ENCODE data around the gene CCDC146. TPM values are rescaled to one million over a fixed set of nuclear protein-coding genes. Genes with fewer than 3 reads are reported as not detected.

The CCDC146 gene
- total RNA-seq, 1 experiment from 2014 or later, result 1.4 TPM

DNA sequence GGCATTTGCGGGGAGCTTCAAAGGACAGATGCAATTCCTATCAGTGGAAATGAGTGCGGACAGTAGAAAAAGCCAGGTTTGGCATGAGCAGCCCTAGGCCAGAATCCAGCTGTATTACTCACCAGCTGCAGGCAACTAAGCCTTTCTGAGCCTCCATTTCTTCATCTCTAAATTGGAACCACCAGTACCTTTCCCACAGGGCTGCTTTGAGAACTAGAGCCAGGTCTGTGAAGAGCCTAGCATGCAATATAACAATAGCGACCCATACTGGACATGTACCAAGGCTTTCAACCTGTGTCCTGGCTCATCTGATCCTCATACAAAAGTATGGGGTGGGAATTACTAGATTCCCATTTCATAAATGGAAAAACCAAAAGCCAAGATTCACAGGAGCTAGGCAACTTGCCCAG is 192.8 kb downstream of the CCDC146 start:
- Histone ChIP-seq H3K4me3 (ENCODE audit: low read depth, low read length) (no peak overlapping the region), H3K36me3 (ENCODE audit: control insufficient read depth, insufficient read depth, low read length) (no peaks in the 10 kb centered on the region), H3K4me1 (peaks cover 4% of the 10 kb centered on the region; the same call in 1 of the 2 replicates), H3K9me3 (no peaks in the 10 kb centered on the region), H3K27me3 (replicated peaks; ENCODE audit: control insufficient read depth, insufficient read depth, low read length) (no peaks in the 10 kb centered on the region)
- Mint-ChIP-seq H3K4me3 (ENCODE audit: unreplicated experiment) (no peak overlapping the region), H3K36me3 (ENCODE audit: insufficient read depth, unreplicated experiment) (no peaks in the 10 kb centered on the region), H3K27me3 (ENCODE audit: insufficient read depth, unreplicated experiment) (no peaks in the 10 kb centered on the region), H3K4me1 (ENCODE audit: low read depth, unreplicated experiment) (no peaks in the 10 kb centered on the region), H3K27ac (ENCODE audit: unreplicated experiment) (no peak overlapping the region), H3K9me3 (ENCODE audit: unreplicated experiment) (no peaks in the 10 kb centered on the region)
- BruUV-seq (replicated peaks), result no TSS peak
- TF ChIP-seq, protein P1, sequence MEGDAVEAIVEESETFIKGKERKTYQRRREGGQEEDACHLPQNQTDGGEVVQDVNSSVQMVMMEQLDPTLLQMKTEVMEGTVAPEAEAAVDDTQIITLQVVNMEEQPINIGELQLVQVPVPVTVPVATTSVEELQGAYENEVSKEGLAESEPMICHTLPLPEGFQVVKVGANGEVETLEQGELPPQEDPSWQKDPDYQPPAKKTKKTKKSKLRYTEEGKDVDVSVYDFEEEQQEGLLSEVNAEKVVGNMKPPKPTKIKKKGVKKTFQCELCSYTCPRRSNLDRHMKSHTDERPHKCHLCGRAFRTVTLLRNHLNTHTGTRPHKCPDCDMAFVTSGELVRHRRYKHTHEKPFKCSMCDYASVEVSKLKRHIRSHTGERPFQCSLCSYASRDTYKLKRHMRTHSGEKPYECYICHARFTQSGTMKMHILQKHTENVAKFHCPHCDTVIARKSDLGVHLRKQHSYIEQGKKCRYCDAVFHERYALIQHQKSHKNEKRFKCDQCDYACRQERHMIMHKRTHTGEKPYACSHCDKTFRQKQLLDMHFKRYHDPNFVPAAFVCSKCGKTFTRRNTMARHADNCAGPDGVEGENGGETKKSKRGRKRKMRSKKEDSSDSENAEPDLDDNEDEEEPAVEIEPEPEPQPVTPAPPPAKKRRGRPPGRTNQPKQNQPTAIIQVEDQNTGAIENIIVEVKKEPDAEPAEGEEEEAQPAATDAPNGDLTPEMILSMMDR (IDR thresholded peaks at IDR 0.05; ENCODE audit: insufficient read depth in 1 of 2, low read depth in 1 of 2, low read length in 1 of 2, severe bottlenecking in 1 of 2, unreplicated experiment in 1 of 2), result no peak
- DNase-seq, result no peak
- CTCF ChIA-PET, result no interaction called here
- POLR2A ChIA-PET, result no interaction called here
- intact Hi-C loops (cut with micrococcal nuclease; ENCODE audit: unreplicated experiment), result no loop called here

DNA sequence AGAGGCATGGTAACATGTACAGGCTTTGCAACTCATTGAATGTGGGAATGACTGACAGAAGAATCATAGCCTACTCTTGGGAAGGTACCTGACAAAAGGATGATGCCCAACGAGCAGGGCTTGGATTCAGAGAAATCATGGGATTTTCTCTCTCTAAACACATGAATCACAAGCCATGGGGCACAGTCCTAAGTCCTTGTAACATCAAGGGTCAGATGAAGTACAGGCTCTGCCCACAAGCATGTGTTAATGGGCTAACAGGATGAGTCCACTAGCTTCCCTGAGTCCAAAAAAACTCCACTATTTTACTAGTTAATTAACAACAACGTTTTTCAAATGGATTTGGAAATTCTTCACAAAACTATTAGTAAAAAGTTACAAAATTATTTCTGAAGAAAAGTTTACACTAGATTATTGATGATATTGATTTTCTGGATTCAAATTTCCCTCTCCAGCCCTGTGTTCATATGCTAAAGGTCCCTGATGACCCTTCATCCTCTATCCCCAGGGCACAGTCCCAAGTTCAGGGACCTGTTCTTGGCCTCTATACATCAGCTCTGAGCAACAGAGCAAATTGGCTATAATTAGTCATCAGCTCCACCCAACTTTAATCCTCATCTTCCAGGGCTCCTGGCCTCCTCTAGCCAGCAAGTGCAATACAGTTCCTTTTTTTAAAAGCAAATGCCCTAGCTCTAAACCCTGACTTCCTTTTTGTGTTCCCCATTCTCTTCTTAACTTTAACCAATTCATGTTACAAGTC is 194.0 kb downstream of the CCDC146 start:
- Mint-ChIP-seq H3K27ac (ENCODE audit: unreplicated experiment) (no peak overlapping the region), H3K36me3 (ENCODE audit: insufficient read depth, unreplicated experiment) (no peaks in the 10 kb centered on the region)
- H3K36me3 ChIP-seq (ENCODE audit: control insufficient read depth, insufficient read depth, low read length), result no peaks in the 10 kb centered on the region

DNA sequence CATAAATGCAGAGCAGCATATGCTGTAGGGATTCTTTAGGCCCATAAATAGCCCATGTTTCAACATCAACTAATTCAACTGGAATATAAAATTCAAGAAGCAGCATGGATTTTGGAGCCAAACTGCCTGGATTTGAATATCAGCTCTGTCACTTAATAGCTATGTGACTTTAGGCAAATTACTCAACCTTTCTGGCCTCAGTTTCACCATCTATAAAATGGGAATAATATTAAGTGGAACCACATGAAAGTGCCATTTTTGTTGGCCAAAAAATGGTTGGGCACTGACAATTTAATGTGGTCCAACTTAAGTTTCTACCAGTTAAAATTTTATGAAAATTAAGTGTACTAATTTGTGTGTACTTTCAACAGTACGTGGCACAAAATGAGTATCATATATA is 195.6 kb downstream of the CCDC146 start:
- no peaks in the 10 kb centered on the region for H3K9me3 Mint-ChIP-seq (ENCODE audit: unreplicated experiment)
- no TSS peak for BruUV-seq (replicated peaks)
- Histone ChIP-seq H3K4me3 (ENCODE audit: low read depth, low read length) (no peak overlapping the region), H3K9me3 (no peaks in the 10 kb centered on the region), H3K4me1 (peaks cover 4% of the 10 kb centered on the region; the same call in 1 of the 2 replicates), H3K36me3 (ENCODE audit: control insufficient read depth, insufficient read depth, low read length) (no peaks in the 10 kb centered on the region), H3K27me3 (replicated peaks; ENCODE audit: control insufficient read depth, insufficient read depth, low read length) (no peaks in the 10 kb centered on the region)
- ChIA-PET POLR2A (no interaction called here), CTCF (no interaction called here)
- TF ChIP-seq, protein P1 (IDR thresholded peaks at IDR 0.05; ENCODE audit: insufficient read depth in 1 of 2, low read depth in 1 of 2, low read length in 1 of 2, severe bottlenecking in 1 of 2, unreplicated experiment in 1 of 2), result no peak
- H3K36me3 Mint-ChIP-seq (ENCODE audit: insufficient read depth, unreplicated experiment), result no peaks in the 10 kb centered on the region
- no peaks in the 10 kb centered on the region for H3K27me3 Mint-ChIP-seq (ENCODE audit: insufficient read depth, unreplicated experiment)
- intact Hi-C loops (cut with micrococcal nuclease; ENCODE audit: unreplicated experiment), result no loop called here
- DNase-seq, result no peak
- H3K27ac Mint-ChIP-seq (ENCODE audit: unreplicated experiment), result no peak overlapping the region
- no peak overlapping the region for H3K4me3 Mint-ChIP-seq (ENCODE audit: unreplicated experiment)
- H3K4me1 Mint-ChIP-seq (ENCODE audit: low read depth, unreplicated experiment), result no peaks in the 10 kb centered on the region

More for the DNA sequence above, 194.0 kb downstream of the CCDC146 start:
- Histone ChIP-seq H3K4me1 (peaks cover 4% of the 10 kb centered on the region; the same call in 1 of the 2 replicates), H3K4me3 (ENCODE audit: low read depth, low read length) (no peak overlapping the region), H3K9me3 (no peaks in the 10 kb centered on the region), H3K27me3 (replicated peaks; ENCODE audit: control insufficient read depth, insufficient read depth, low read length) (no peaks in the 10 kb centered on the region)
- CTCF ChIA-PET, result no interaction called here
- Mint-ChIP-seq H3K27me3 (ENCODE audit: insufficient read depth, unreplicated experiment) (no peaks in the 10 kb centered on the region), H3K4me3 (ENCODE audit: unreplicated experiment) (no peak overlapping the region), H3K9me3 (ENCODE audit: unreplicated experiment) (no peaks in the 10 kb centered on the region), H3K4me1 (ENCODE audit: low read depth, unreplicated experiment) (no peaks in the 10 kb centered on the region)
- POLR2A ChIA-PET, result no interaction called here
- BruUV-seq (replicated peaks), result no TSS peak
- no peak for DNase-seq
- intact Hi-C loops (cut with micrococcal nuclease; ENCODE audit: unreplicated experiment), result no loop called here
- TF ChIP-seq, protein P1 (IDR thresholded peaks at IDR 0.05; ENCODE audit: insufficient read depth in 1 of 2, low read depth in 1 of 2, low read length in 1 of 2, severe bottlenecking in 1 of 2, unreplicated experiment in 1 of 2), result no peak

Data from Caco-2 (cell line).